Amygdala (tissue), 56 donors: Measurements from ENCODE around the gene KCNJ5.

Experiments
- DNase-seq, 56 donors: peaks; one replicate each; lab custom pipeline; 2025; lab: John Stamatoyannopoulos, UW

The KCNJ5 gene

GRCh38 chr11:128890543-128891368 is at the start of gene KCNJ5:
TSS of gene KCNJ5 (plus strand) at chr11:128891356. CDS start at chr11:128911274, 19,918 bp downstream.
- peak in 23 of 56 donors; percentile 14 to 60 (median 39) for DNase-seq

- no peak for DNase-seq
Measured at GRCh38 chr11:128841461-128842072, 49.6 kb upstream of the KCNJ5 start.

GRCh38 chr11:128843198-128843785 is 47.9 kb upstream of the KCNJ5 start:
- DNase-seq: no peak

- DNase-seq: no peak
Measured at GRCh38 chr11:128845334-128845780, 45.8 kb upstream of the KCNJ5 start.

- DNase-seq: no peak
Measured at GRCh38 chr11:128846985-128847384, 44.2 kb upstream of the KCNJ5 start.

- DNase-seq: peak in 3 of 56 donors; percentile 9 to 25 (median 10)
Measured at GRCh38 chr11:128848815-128849455, 42.2 kb upstream of the KCNJ5 start.

GRCh38 chr11:128852327-128853023 is 38.7 kb upstream of the KCNJ5 start:
- DNase-seq: no peak

GRCh38 chr11:128853559-128853958 is 37.6 kb upstream of the KCNJ5 start:
- no peak for DNase-seq

- no peak for DNase-seq
Measured at GRCh38 chr11:128854841-128855240, 36.3 kb upstream of the KCNJ5 start.

- no peak for DNase-seq
Measured at GRCh38 chr11:128856241-128856640, 34.9 kb upstream of the KCNJ5 start.

- no peak for DNase-seq
Measured at GRCh38 chr11:128857341-128857740, 33.8 kb upstream of the KCNJ5 start.

GRCh38 chr11:128859563-128860441 is 31.4 kb upstream of the KCNJ5 start:
- peak in 21 of 56 donors; percentile 3 to 65 (median 15) for DNase-seq

GRCh38 chr11:128860571-128861361 is 30.4 kb upstream of the KCNJ5 start:
- DNase-seq: no peak

- no peak for DNase-seq
Measured at GRCh38 chr11:128862406-128862805, 28.8 kb upstream of the KCNJ5 start.

GRCh38 chr11:128862908-128863660 is 28.1 kb upstream of the KCNJ5 start:
- no peak for DNase-seq

- no peak for DNase-seq
Measured at GRCh38 chr11:128865490-128865889, 25.7 kb upstream of the KCNJ5 start.

GRCh38 chr11:128867277-128867676 is 23.9 kb upstream of the KCNJ5 start, which contains the start of gene KCNJ1:
TSS of gene KCNJ1 (minus strand) at chr11:128867296. CDS start at chr11:128840243, 27,053 bp downstream.
- no peak for DNase-seq
